ENCODE results near the gene WIPF2. TPM values are rescaled to one million over a fixed set of nuclear protein-coding genes. Genes with fewer than 3 reads are reported as not detected.
"Not testable (repeated sequence)": the region's sequence is repeated elsewhere in the genome, so short reads cannot be mapped to it uniquely, and the experiment has no call there.

The WIPF2 gene
- total RNA-seq, 2 donors from 2014 or later: 5.0 to 8.5 TPM

DNA sequence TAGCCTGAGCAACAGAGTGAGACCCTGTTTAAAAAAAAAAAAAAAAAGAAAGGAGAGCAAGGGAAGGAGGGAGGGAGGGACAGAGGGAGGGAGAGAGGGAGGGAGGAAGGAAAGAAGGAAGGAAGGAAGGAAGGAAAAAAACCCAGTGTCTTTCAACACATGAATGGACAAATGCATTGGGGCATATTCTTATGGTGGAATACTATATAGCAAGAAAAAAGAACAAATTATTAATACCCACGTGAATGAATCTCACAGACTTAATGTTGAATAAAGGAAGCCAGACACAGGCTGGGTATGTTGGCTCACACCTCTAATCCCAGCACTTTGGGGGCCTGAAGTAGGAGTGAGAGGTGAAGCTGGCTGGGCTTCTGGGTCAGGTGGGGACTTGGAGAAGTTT lies 21.6 kb upstream of the WIPF2 start:
- TF ChIP-seq, protein P1, sequence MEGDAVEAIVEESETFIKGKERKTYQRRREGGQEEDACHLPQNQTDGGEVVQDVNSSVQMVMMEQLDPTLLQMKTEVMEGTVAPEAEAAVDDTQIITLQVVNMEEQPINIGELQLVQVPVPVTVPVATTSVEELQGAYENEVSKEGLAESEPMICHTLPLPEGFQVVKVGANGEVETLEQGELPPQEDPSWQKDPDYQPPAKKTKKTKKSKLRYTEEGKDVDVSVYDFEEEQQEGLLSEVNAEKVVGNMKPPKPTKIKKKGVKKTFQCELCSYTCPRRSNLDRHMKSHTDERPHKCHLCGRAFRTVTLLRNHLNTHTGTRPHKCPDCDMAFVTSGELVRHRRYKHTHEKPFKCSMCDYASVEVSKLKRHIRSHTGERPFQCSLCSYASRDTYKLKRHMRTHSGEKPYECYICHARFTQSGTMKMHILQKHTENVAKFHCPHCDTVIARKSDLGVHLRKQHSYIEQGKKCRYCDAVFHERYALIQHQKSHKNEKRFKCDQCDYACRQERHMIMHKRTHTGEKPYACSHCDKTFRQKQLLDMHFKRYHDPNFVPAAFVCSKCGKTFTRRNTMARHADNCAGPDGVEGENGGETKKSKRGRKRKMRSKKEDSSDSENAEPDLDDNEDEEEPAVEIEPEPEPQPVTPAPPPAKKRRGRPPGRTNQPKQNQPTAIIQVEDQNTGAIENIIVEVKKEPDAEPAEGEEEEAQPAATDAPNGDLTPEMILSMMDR (IDR thresholded peaks at IDR 0.05): no peak
- no peak overlapping the region for H3K27ac ChIP-seq
- no peaks in the 10 kb centered on the region for H3K9me3 ChIP-seq
- H3K4me3 ChIP-seq: no peak overlapping the region
- no peaks in the 10 kb centered on the region for H3K36me3 ChIP-seq
- H3K27me3 ChIP-seq: no peaks in the 10 kb centered on the region
- DNase-seq (ENCODE audit: low spot score): no peak
- peaks cover 0 to 4% of the 10 kb centered on the region in 2 donors for H3K4me1 ChIP-seq

DNA sequence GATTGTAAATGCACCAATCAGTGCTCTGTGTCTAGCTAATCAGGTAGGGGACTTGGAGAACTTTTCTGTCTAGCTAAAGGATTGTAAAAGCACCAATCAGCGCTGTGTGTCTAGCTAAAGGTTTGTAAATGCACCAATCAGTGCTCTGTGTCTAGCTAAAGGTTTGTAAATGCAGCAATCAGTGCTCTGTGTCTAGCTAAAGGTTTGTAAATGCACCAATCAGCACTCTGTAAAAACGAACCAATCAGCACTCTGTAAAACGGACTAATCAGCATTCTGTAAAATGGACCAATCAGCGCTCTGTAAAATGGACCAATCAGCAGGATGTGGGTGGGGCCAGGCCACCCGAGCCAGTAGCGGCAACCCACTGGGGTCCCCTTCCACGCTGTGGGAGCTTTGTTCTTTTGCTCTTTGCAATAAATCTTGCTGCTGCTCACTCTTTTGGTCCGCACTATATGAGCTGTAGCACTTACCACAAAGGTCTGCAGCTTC lies 21.1 kb upstream of the WIPF2 start:
- not testable (repeated sequence) for DNase-seq (ENCODE audit: low spot score); H3K27me3 ChIP-seq; H3K27ac ChIP-seq; H3K4me3 ChIP-seq; H3K36me3 ChIP-seq; H3K9me3 ChIP-seq; H3K4me1 ChIP-seq

- TF ChIP-seq, protein P1 (IDR thresholded peaks at IDR 0.05): no peak
- no peaks in the 10 kb centered on the region for H3K36me3 ChIP-seq
- peaks cover 0 to 4% of the 10 kb centered on the region in 2 donors for H3K4me1 ChIP-seq
- no peak for DNase-seq (ENCODE audit: low spot score)
- H3K27ac ChIP-seq: no peak overlapping the region
- H3K27me3 ChIP-seq: no peaks in the 10 kb centered on the region
- H3K9me3 ChIP-seq: no peaks in the 10 kb centered on the region
- H3K4me3 ChIP-seq: no peak overlapping the region
Observed at GRCh38 chr17:40198576-40198975, 20.5 kb upstream of the WIPF2 start.

- TF ChIP-seq, protein P1 (IDR thresholded peaks at IDR 0.05): no peak
- DNase-seq (ENCODE audit: low spot score): no peak
- Histone ChIP-seq H3K4me3 (no peak overlapping the region), H3K36me3 (no peaks in the 10 kb centered on the region), H3K9me3 (no peaks in the 10 kb centered on the region), H3K27ac (no peak overlapping the region), H3K4me1 (peaks cover 0 to 4% of the 10 kb centered on the region in 2 donors), H3K27me3 (no peaks in the 10 kb centered on the region)
Observed at GRCh38 chr17:40203131-40203530, 16.0 kb upstream of the WIPF2 start.

- not testable (repeated sequence) for H3K4me3 ChIP-seq; H3K4me1 ChIP-seq; H3K36me3 ChIP-seq; H3K9me3 ChIP-seq; H3K27ac ChIP-seq; DNase-seq (ENCODE audit: low spot score); H3K27me3 ChIP-seq
Observed at GRCh38 chr17:40206193-40206592, 12.9 kb upstream of the WIPF2 start.

GRCh38 chr17:40209404-40210093 lies 9.6 kb upstream of the WIPF2 start:
- TF ChIP-seq, protein P1 (IDR thresholded peaks at IDR 0.05): no peak
- Histone ChIP-seq H3K9me3 (no peaks in the 10 kb centered on the region), H3K36me3 (no peaks in the 10 kb centered on the region), H3K4me3 (no peak overlapping the region), H3K27ac (no peak overlapping the region), H3K27me3 (no peaks in the 10 kb centered on the region), H3K4me1 (no peaks in the 10 kb centered on the region)
- DNase-seq (ENCODE audit: low spot score): no peak

GRCh38 chr17:40213914-40214313 lies 5.2 kb upstream of the WIPF2 start:
- H3K4me1 ChIP-seq; H3K27ac ChIP-seq; H3K4me3 ChIP-seq; H3K27me3 ChIP-seq; DNase-seq (ENCODE audit: low spot score); H3K36me3 ChIP-seq; H3K9me3 ChIP-seq: not testable (repeated sequence)
